ENCODE data around the gene FSCN2.
A peak's percentile ranks its signal among the peaks of the same experiment; 100 is the strongest.

FSCN2 gene

DNA sequence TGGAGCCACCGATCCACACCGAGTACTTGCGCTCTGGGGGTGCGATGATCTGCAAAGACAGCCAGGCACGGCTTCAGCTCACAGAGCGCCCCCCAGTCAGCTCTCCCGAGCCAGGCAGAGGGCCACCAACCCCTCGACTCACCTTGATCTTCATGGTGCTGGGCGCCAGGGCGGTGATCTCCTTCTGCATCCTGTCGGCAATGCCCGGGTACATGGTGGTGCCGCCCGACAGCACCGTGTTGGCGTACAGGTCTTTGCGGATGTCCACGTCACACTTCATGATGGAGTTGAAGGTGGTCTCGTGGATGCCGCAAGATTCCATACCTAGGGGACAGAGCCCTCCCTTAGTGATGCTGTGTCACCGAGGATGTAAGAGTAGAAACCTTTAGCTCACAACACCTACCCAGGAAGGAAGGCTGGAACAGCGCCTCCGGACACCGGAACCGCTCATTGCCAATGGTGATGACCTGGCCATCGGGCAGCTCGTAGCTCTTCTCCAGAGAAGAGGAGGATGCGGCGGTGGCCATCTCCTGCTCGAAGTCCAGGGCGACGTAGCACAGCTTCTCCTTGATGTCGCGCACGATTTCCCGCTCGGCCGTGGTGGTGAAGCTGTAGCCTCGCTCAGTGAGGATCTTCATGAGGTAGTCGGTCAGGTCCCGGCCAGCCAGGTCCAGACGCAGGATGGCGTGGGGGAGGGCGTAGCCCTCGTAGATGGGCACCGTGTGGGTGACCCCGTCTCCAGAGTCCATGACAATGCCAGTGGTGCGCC lies 17.2 kb upstream of the FSCN2 start:
- Histone ChIP-seq H3K36me3 (replicated peaks) (peaks cover 40% of the 10 kb centered on the region), H3K27me3 (replicated peaks) (no peaks in the 10 kb centered on the region), H3K4me3 (ENCODE audit: low read depth, low read length) (peak overlapping the region; percentile 97), H3K27ac (peak overlapping the region; percentile 96)
- DNase-seq: no peak
- in situ Hi-C loops (cut with HindIII; ENCODE audit: low pct_ligation_motif_present, low sequenced_read_pairs): loop anchor here (10.0 kb wide), 1 partner anchor 106 kb away; no protein-coding TSS in a partner anchor
- TF ChIP-seq, protein P1, sequence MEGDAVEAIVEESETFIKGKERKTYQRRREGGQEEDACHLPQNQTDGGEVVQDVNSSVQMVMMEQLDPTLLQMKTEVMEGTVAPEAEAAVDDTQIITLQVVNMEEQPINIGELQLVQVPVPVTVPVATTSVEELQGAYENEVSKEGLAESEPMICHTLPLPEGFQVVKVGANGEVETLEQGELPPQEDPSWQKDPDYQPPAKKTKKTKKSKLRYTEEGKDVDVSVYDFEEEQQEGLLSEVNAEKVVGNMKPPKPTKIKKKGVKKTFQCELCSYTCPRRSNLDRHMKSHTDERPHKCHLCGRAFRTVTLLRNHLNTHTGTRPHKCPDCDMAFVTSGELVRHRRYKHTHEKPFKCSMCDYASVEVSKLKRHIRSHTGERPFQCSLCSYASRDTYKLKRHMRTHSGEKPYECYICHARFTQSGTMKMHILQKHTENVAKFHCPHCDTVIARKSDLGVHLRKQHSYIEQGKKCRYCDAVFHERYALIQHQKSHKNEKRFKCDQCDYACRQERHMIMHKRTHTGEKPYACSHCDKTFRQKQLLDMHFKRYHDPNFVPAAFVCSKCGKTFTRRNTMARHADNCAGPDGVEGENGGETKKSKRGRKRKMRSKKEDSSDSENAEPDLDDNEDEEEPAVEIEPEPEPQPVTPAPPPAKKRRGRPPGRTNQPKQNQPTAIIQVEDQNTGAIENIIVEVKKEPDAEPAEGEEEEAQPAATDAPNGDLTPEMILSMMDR (IDR thresholded peaks at IDR 0.05; ENCODE audit: low read depth, low read length, missing control alignments): no peak

DNA sequence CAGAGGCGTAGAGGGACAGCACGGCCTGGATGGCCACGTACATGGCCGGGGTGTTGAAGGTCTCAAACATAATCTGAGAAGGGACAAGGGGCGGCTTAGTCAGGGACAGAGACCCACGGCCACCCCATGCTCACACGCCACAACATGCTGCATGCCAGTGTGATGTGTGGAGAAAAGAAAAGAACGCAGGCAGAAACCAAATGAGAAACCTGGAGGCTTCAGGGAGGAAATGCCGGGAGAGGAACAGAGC lies 16.7 kb upstream of the FSCN2 start:
- peak overlapping the region; percentile 97 for H3K4me3 ChIP-seq (ENCODE audit: low read depth, low read length)
- DNase-seq: no peak
- in situ Hi-C loops (cut with HindIII; ENCODE audit: low pct_ligation_motif_present, low sequenced_read_pairs): loop anchor here (10.0 kb wide), 1 partner anchor 107 kb away; no protein-coding TSS in a partner anchor
- peak overlapping the region; percentile 96 for H3K27ac ChIP-seq
- peaks cover 40% of the 10 kb centered on the region for H3K36me3 ChIP-seq (replicated peaks)
- TF ChIP-seq, protein P1 (IDR thresholded peaks at IDR 0.05; ENCODE audit: low read depth, low read length, missing control alignments): no peak
- no peaks in the 10 kb centered on the region for H3K27me3 ChIP-seq (replicated peaks)

DNA sequence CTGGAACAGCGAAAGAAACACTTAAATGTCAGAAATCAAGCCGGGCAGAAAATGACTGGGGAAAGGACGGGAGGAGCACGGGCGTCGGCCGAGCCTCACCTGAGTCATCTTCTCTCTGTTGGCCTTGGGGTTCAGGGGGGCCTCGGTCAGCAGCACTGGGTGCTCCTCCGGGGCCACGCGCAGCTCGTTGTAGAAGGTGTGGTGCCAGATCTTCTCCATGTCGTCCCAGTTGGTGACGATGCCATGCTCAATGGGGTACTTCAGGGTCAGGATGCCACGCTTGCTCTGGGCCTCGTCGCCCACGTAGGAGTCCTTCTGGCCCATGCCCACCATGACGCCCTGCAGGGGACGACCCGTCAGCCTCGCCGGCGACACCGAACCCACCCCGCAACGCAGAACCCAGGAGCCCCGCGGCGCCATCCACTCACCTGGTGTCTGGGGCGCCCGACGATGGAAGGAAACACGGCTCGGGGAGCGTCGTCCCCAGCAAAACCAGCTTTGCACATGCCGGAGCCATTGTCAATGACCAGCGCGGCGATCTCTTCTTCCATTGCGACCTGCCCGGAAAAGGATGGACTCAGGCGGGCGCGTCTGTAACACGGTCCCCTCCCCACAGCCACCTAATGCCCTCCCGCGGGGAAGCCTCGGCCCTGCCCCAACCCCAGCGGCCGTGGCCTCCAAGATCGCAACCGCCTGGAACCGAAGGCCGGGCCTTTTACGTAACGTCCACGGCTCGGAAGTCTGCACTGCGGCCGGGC lies 16.2 kb upstream of the FSCN2 start:
- no peak for DNase-seq
- Histone ChIP-seq H3K36me3 (replicated peaks) (peaks cover 40% of the 10 kb centered on the region), H3K27ac (peak overlapping the region; percentile 96), H3K27me3 (replicated peaks) (no peaks in the 10 kb centered on the region), H3K4me3 (ENCODE audit: low read depth, low read length) (peak overlapping the region; percentile 97)
- in situ Hi-C loops (cut with HindIII; ENCODE audit: low pct_ligation_motif_present, low sequenced_read_pairs): loop anchor here (10.0 kb wide), 1 partner anchor 107 kb away; no protein-coding TSS in a partner anchor
- TF ChIP-seq, protein P1 (IDR thresholded peaks at IDR 0.05; ENCODE audit: low read depth, low read length, missing control alignments): no peak

DNA sequence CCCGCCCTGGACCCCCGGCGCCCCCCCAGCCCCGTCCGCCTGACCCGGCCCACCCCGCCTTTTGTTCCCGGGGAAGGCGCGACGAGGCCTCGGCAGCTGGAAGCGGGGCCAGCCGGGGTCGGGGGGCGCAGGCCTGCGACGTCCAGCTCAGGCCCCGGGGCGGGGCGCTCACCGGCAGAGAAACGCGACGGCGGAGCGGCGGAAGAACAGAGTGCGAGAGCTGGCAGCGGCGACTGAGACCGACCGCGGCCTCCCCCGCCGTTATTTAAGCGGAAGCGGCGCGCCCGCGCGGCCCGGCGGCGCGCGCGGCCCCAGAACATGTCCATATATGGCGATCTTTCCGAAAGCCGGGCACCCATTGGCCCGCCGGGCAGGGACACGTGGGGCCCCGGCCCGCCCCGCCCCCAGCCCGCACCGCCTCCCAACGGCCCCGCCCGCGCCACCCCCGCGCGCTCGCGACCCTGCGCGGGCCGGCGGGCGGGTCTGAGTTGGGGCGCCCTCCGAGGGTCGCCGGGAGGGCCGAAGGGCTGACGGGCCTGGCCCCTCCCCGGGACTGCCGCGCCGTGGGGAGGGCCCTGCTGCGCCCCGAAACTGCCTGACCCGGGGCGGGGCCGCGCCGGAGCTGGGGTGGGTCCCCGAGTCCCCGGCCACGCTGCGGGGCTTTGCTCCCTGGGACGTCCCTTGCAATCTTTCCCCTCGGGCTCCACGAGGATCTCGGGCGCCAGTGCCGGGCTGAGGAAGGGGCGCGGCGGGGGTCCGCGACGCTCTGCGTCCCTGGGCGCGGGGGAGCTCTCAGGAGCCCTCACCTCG lies 15.4 kb upstream of the FSCN2 start, which contains the start of gene ACTG1:
Gene ACTG1, minus strand, starts transcription at position 238 of the 810 bp plus-strand sequence. CDS start 445 bp downstream, outside the sequence.
- TF ChIP-seq, protein P1 (IDR thresholded peaks at IDR 0.05; ENCODE audit: low read depth, low read length, missing control alignments): no peak

DNA sequence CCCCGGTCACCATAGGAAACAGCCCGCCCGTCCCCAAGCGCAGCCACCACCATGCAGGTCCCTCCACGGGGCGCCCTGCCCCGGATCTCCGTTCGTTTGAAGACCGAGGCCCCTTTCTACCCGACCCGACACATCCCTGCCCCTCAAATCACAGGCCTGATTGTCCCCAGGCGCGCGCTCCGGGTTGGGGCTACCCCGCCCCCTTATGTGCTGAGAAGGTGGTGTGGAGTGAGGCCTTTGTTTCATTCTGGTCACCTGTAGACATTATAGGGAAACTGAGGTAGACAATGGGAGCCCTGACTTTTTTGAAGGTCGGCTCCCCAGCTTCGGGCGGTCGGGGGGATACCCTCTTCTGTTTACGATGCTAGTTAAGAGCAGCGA lies 14.8 kb upstream of the FSCN2 start:
- Histone ChIP-seq H3K4me3 (ENCODE audit: low read depth, low read length) (peak overlapping the region; percentile 57), H3K36me3 (replicated peaks) (peaks cover 39% of the 10 kb centered on the region), H3K27me3 (replicated peaks) (no peaks in the 10 kb centered on the region), H3K27ac (peak overlapping the region; percentile 96)
- DNase-seq: no peak
- in situ Hi-C loops (cut with HindIII; ENCODE audit: low pct_ligation_motif_present, low sequenced_read_pairs): loop anchor here (10.0 kb wide), 1 partner anchor 109 kb away; no protein-coding TSS in a partner anchor
- TF ChIP-seq, protein P1 (IDR thresholded peaks at IDR 0.05; ENCODE audit: low read depth, low read length, missing control alignments): no peak

More for the DNA sequence above, 15.4 kb upstream of the FSCN2 start, which contains the start of gene ACTG1:
- Histone ChIP-seq H3K27me3 (replicated peaks) (no peaks in the 10 kb centered on the region), H3K27ac (peak within 1 kb of the TSS; percentile 96), H3K4me3 (ENCODE audit: low read depth, low read length) (peak within 1 kb of the TSS; percentile 97), H3K36me3 (replicated peaks) (peaks cover 40% of the 10 kb centered on the region)
- in situ Hi-C loops (cut with HindIII; ENCODE audit: low pct_ligation_motif_present, low sequenced_read_pairs): loop anchor here (10.0 kb wide), 1 partner anchor 108 kb away; no protein-coding TSS in a partner anchor
- DNase-seq: peak; percentile 87
